Activated CD8-positive, alpha-beta T cell treated with anti-CD3 and anti-CD28 coated beads for 36 hours (primary cell): Measurements from ENCODE around the gene ZNF407. TPM values are rescaled to one million over a fixed set of nuclear protein-coding genes. Genes with fewer than 3 reads are reported as not detected.

ENCODE experiments used
- ATAC-seq: fragments of 200-7000 bp; cut with Tn5 transposase; one replicate; pipeline ENCODE4 v1.10.0; 2021; ENCODE audit warnings: mild to moderate bottlenecking, moderate library complexity
- CTCF ChIA-PET: fragments of 350-600 bp; sonication (Branson Sonifier 250); formaldehyde crosslinking; loops from one replicate; lab custom pipeline; 2021; ENCODE audit warnings: antibody characterized with exemption; lab: Charles Lee
- POLR2A ChIA-PET: fragments of 350-600 bp; sonication (Branson Sonifier 250); formaldehyde crosslinking; loops from one replicate; lab custom pipeline; 2021; ENCODE audit warnings: antibody characterized with exemption; lab: Charles Lee
- DNase-seq: peaks from one replicate; pipeline ENCODE4 v3.0.0-alpha.2; 2020
- H3K27ac Mint-ChIP-seq: one replicate; pipeline ENCODE4 v1.8.0; 2021; ENCODE audit warnings: mild to moderate bottlenecking, mixed read lengths
- H3K27me3 Mint-ChIP-seq: one replicate; pipeline ENCODE4 v1.8.0; 2021; ENCODE audit warnings: mixed read lengths
- H3K36me3 Mint-ChIP-seq: one replicate; pipeline ENCODE4 v1.8.0; 2021; ENCODE audit warnings: low read depth, mixed read lengths
- H3K4me1 Mint-ChIP-seq: one replicate; pipeline ENCODE4 v1.8.0; 2021; ENCODE audit warnings: low read depth, mixed read lengths
- H3K4me3 Mint-ChIP-seq: one replicate; pipeline ENCODE4 v1.8.0; 2021; ENCODE audit warnings: mild to moderate bottlenecking, moderate library complexity, mixed read lengths
- H3K9me3 Mint-ChIP-seq: one replicate; pipeline ENCODE4 v1.8.0; 2021; ENCODE audit warnings: mixed read lengths
- intact Hi-C: fragments of 100-400 bp; cut with micrococcal nuclease; formaldehyde crosslinking; loops from one replicate; pipeline ENCODE4 v1.10.0; 2022
- total RNA-seq, 2 experiments: library from RNA; stranded (reverse); gene quantifications; one replicate each; pipeline ENCODE4 v1.2.3, GENCODE V29; 2021
- TF ChIP-seq, protein P1 (sequence below): fragments of 200-600 bp; IDR thresholded peaks from one replicate; pipeline ENCODE4 v1.8.0; 2022; ENCODE audit warnings: antibody characterized with exemption, mild to moderate bottlenecking

ZNF407 gene
- total RNA-seq, 2 experiments from 2014 or later: 9.9 to 10.8 TPM

DNA sequence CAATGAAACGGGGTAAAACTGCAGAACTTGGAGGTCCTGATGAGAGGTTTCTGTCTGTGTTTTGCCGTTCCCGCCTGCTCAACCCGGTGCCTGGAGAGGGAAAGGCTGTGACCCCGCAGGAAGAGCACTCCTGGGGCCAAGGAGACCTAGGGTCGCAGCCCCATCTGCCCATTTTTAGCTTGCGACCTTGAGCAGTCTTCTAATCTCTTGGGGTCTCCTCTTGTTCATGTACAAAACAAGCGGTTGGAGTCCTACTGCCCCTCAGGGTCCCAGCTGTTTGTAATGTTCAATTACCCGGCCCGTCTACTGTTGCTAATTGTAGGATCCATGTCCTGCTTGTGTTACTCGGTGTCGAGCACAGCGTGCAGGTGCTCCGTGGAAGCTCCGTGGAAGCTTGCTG is 506.8 kb downstream of the ZNF407 start:
- DNase-seq (no peak), ATAC-seq (no peak)
- ChIA-PET POLR2A (no interaction called here), CTCF (no interaction called here)
- H3K27ac Mint-ChIP-seq: no peak overlapping the region
- intact Hi-C loops: no loop called here
- TF ChIP-seq, protein P1, sequence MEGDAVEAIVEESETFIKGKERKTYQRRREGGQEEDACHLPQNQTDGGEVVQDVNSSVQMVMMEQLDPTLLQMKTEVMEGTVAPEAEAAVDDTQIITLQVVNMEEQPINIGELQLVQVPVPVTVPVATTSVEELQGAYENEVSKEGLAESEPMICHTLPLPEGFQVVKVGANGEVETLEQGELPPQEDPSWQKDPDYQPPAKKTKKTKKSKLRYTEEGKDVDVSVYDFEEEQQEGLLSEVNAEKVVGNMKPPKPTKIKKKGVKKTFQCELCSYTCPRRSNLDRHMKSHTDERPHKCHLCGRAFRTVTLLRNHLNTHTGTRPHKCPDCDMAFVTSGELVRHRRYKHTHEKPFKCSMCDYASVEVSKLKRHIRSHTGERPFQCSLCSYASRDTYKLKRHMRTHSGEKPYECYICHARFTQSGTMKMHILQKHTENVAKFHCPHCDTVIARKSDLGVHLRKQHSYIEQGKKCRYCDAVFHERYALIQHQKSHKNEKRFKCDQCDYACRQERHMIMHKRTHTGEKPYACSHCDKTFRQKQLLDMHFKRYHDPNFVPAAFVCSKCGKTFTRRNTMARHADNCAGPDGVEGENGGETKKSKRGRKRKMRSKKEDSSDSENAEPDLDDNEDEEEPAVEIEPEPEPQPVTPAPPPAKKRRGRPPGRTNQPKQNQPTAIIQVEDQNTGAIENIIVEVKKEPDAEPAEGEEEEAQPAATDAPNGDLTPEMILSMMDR: no peak
- H3K9me3 Mint-ChIP-seq: peaks cover 5% of the 10 kb centered on the region
- no peaks in the 10 kb centered on the region for H3K4me1 Mint-ChIP-seq
- no peak overlapping the region for H3K4me3 Mint-ChIP-seq
- no peaks in the 10 kb centered on the region for H3K36me3 Mint-ChIP-seq
- no peaks in the 10 kb centered on the region for H3K27me3 Mint-ChIP-seq

DNA sequence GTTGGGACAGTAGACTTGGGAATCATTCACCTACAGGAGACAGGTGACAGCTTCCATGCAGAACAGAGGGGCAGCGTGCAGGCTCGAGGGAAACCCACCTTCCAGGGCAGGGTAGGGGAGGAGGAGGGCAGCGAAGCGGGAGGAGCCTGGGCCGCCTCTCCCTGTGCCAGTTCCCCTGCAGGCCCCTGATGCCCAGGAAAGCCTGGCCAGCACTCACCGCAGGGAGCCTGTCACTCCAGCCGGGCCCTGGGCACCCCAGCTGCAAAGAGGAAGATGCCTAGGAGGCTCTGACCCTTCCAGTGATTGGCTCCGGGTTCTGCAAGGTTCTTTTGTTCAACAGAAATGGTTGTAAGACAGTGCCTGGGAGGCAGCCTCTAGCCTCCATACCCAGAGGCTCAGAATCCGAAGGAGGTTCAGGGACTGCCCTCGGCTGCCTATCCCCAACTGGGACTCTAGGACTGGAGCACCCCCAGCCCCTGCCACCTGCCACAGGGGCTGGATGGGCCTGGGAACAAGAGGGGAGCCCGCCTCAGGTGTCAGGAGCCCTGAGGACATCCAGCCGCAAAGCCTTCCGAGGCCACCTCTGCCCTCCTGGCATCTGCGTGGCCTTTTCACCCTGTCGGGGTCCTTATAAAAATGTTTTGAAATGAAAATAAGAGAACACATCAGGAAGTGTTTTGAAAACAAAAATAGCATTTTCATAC is 508.0 kb downstream of the ZNF407 start:
- no peak overlapping the region for H3K27ac Mint-ChIP-seq
- DNase-seq (no peak), ATAC-seq (no peak)
- TF ChIP-seq, protein P1: no peak
- H3K36me3 Mint-ChIP-seq: no peaks in the 10 kb centered on the region
- H3K4me1 Mint-ChIP-seq: no peaks in the 10 kb centered on the region
- no peak overlapping the region for H3K4me3 Mint-ChIP-seq
- ChIA-PET CTCF (no interaction called here), POLR2A (no interaction called here)
- peaks cover 5% of the 10 kb centered on the region for H3K9me3 Mint-ChIP-seq
- intact Hi-C loops: no loop called here
- H3K27me3 Mint-ChIP-seq: no peaks in the 10 kb centered on the region

DNA sequence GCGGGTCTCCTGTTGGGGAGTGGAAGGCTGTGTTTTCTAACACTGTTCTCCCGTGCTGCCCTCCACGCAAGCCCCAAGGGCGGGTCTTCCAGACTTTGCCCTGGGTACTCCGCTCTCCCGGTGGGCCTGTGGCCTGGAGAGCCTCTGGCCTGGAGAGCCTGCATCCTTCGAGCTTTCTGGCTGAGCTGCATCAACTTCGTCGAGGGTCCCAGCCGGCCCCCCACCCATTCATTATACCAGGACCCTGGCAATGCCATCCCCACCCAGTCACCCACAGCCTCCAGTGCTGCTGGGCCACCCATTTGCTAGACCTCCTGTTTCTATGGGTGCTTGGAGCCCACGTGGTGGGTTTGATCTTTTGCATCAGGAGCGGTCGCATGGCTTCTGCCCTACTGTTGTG is 509.1 kb downstream of the ZNF407 start:
- no peak overlapping the region for H3K4me3 Mint-ChIP-seq
- POLR2A ChIA-PET: no interaction called here
- intact Hi-C loops: no loop called here
- H3K27me3 Mint-ChIP-seq: no peaks in the 10 kb centered on the region
- ATAC-seq (no peak), DNase-seq (no peak)
- TF ChIP-seq, protein P1: no peak
- CTCF ChIA-PET: no interaction called here
- H3K4me1 Mint-ChIP-seq: no peaks in the 10 kb centered on the region
- H3K9me3 Mint-ChIP-seq: peaks cover 2% of the 10 kb centered on the region
- no peaks in the 10 kb centered on the region for H3K36me3 Mint-ChIP-seq
- H3K27ac Mint-ChIP-seq: no peak overlapping the region

DNA sequence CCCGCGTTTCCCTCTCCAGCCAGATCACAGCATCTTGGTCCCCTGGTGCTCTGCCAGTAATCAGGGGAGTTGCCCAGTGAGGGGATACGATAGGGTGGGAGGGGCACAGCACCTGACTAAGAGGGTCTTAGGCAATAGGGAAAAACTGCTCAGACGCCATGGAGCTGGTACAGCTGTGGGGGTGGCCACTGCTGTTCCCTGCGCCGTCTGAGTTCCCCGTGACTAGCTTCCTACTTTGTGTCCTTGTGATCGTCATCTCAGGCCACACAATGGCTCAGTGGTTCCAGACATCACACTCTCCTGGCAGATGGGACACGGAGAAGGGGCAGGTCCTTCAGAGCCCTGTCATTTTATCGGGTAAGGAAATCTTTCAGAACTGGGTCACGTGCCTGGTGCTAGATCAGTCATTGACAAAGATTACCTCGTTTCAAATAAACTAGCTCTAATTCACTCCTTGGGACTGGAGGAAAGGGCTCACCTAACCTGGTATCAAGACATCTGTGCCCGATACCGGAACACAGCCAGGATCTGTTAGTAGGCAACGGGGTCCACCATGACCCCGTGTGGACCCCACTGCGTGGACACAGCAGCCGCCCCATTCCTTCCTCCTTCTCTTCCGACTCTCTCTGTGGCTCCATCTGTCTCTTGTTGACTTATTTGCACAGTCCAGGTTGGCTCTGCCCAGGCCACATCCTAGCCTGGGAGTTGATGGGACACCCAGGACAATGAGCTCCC is 509.7 kb downstream of the ZNF407 start:
- ChIA-PET CTCF (no interaction called here), POLR2A (no interaction called here)
- DNase-seq: no peak
- no peak overlapping the region for H3K4me3 Mint-ChIP-seq
- no peak overlapping the region for H3K27ac Mint-ChIP-seq
- no peaks in the 10 kb centered on the region for H3K27me3 Mint-ChIP-seq
- intact Hi-C loops: no loop called here
- no peaks in the 10 kb centered on the region for H3K36me3 Mint-ChIP-seq
- no peak for ATAC-seq
- H3K9me3 Mint-ChIP-seq: no peaks in the 10 kb centered on the region
- TF ChIP-seq, protein P1: no peak
- H3K4me1 Mint-ChIP-seq: no peaks in the 10 kb centered on the region

DNA sequence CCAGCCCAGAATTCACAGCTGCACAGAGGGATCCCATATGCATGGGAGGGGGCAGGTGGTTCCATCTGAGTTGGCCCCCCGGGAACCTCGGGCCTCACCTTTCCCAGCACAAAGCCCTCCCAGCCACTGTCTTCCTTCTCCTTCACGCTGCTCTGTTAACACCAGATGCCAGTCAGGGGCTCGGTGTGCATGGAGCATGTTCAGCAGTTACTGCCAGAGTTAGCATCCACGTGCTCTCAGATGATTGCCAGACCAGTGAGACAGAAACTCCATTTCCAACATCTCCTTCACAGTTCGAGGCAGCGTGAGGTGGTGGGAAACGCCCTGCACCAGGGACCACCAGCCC is 510.2 kb downstream of the ZNF407 start:
- no peak for ATAC-seq
- no peak for DNase-seq
- no peak overlapping the region for H3K27ac Mint-ChIP-seq
- no peaks in the 10 kb centered on the region for H3K36me3 Mint-ChIP-seq
- no peaks in the 10 kb centered on the region for H3K9me3 Mint-ChIP-seq
- no peaks in the 10 kb centered on the region for H3K4me1 Mint-ChIP-seq
- ChIA-PET CTCF (no interaction called here), POLR2A (no interaction called here)
- intact Hi-C loops: no loop called here
- TF ChIP-seq, protein P1: no peak
- H3K4me3 Mint-ChIP-seq: no peak overlapping the region
- H3K27me3 Mint-ChIP-seq: no peaks in the 10 kb centered on the region
